ENCODE measurements around the gene MUC6.

The MUC6 gene

GRCh38 chr11:1041471-1041870 lies 5.0 kb upstream of the MUC6 start:
- H3K9ac ChIP-seq (ENCODE audit: low read length): no peak overlapping the region
- H3K36me3 ChIP-seq (replicated peaks; ENCODE audit: insufficient read depth, low read length): no peaks in the 10 kb centered on the region
- no peak overlapping the region for H3K4me3 ChIP-seq (ENCODE audit: low read length)
- no peak overlapping the region for H3K27ac ChIP-seq (ENCODE audit: low read length)
- H3K4me1 ChIP-seq (ENCODE audit: low read length): no peaks in the 10 kb centered on the region
- no peaks in the 10 kb centered on the region for H3F3A ChIP-seq (ENCODE audit: insufficient read depth, low read length)
- H3K27me3 ChIP-seq (replicated peaks; ENCODE audit: insufficient read depth, low read length): peaks cover 92% of the 10 kb centered on the region
- H3K9me2 ChIP-seq (replicated peaks; ENCODE audit: insufficient read depth, low read length): no peaks in the 10 kb centered on the region
- no peak overlapping the region for H2AFZ ChIP-seq (ENCODE audit: low read length)
- no peaks in the 10 kb centered on the region for H3K79me2 ChIP-seq (ENCODE audit: low read length)
- DNase-seq: no peak
- no peak overlapping the region for H3K4me2 ChIP-seq (ENCODE audit: low read depth, low read length)
- TF ChIP-seq CTCF (IDR thresholded peaks at IDR 0.05; ENCODE audit: low read length): no peak
- TF ChIP-seq EZH2phosphoT487 (IDR thresholded peaks at IDR 0.05; ENCODE audit: low read length): no peak
- no peak for TF ChIP-seq EZH2 (optimal IDR thresholded peaks at IDR 0.05; ENCODE audit: low read depth, low read length)
- H3K9me3 ChIP-seq (replicated peaks; ENCODE audit: insufficient read depth, low read length): no peaks in the 10 kb centered on the region
- H4K20me1 ChIP-seq (ENCODE audit: insufficient read depth, low read length): no peaks in the 10 kb centered on the region

- Histone ChIP-seq H3K4me2 (ENCODE audit: low read depth, low read length) (no peak overlapping the region), H3K9me3 (replicated peaks; ENCODE audit: insufficient read depth, low read length) (no peaks in the 10 kb centered on the region), H3K4me3 (ENCODE audit: low read length) (no peak overlapping the region), H2AFZ (ENCODE audit: low read length) (no peak overlapping the region), H3K36me3 (replicated peaks; ENCODE audit: insufficient read depth, low read length) (no peaks in the 10 kb centered on the region), H3F3A (ENCODE audit: insufficient read depth, low read length) (no peaks in the 10 kb centered on the region), H3K27ac (ENCODE audit: low read length) (no peak overlapping the region), H3K9ac (ENCODE audit: low read length) (no peak overlapping the region), H3K9me2 (replicated peaks; ENCODE audit: insufficient read depth, low read length) (no peaks in the 10 kb centered on the region), H4K20me1 (ENCODE audit: insufficient read depth, low read length) (no peaks in the 10 kb centered on the region), H3K79me2 (ENCODE audit: low read length) (no peaks in the 10 kb centered on the region), H3K27me3 (replicated peaks; ENCODE audit: insufficient read depth, low read length) (peaks cover 92% of the 10 kb centered on the region), H3K4me1 (ENCODE audit: low read length) (no peaks in the 10 kb centered on the region)
- DNase-seq: no peak
- no peak for TF ChIP-seq EZH2 (optimal IDR thresholded peaks at IDR 0.05; ENCODE audit: low read depth, low read length)
- TF ChIP-seq EZH2phosphoT487 (IDR thresholded peaks at IDR 0.05; ENCODE audit: low read length): no peak
- TF ChIP-seq CTCF (IDR thresholded peaks at IDR 0.05; ENCODE audit: low read length): no peak
These were observed 4.6 kb upstream of the MUC6 start for GRCh38 chr11:1041149-1041467.

- no peaks in the 10 kb centered on the region for H3F3A ChIP-seq (ENCODE audit: insufficient read depth, low read length)
- peaks cover 92% of the 10 kb centered on the region for H3K27me3 ChIP-seq (replicated peaks; ENCODE audit: insufficient read depth, low read length)
- no peak for DNase-seq
- H4K20me1 ChIP-seq (ENCODE audit: insufficient read depth, low read length): no peaks in the 10 kb centered on the region
- TF ChIP-seq EZH2phosphoT487 (IDR thresholded peaks at IDR 0.05; ENCODE audit: low read length): no peak
- TF ChIP-seq CTCF (IDR thresholded peaks at IDR 0.05; ENCODE audit: low read length): no peak
- no peak for TF ChIP-seq EZH2 (optimal IDR thresholded peaks at IDR 0.05; ENCODE audit: low read depth, low read length)
- no peaks in the 10 kb centered on the region for H3K36me3 ChIP-seq (replicated peaks; ENCODE audit: insufficient read depth, low read length)
- H3K4me2 ChIP-seq (ENCODE audit: low read depth, low read length): no peak overlapping the region
- no peak overlapping the region for H3K4me3 ChIP-seq (ENCODE audit: low read length)
- no peaks in the 10 kb centered on the region for H3K79me2 ChIP-seq (ENCODE audit: low read length)
- no peaks in the 10 kb centered on the region for H3K9me3 ChIP-seq (replicated peaks; ENCODE audit: insufficient read depth, low read length)
- H3K9ac ChIP-seq (ENCODE audit: low read length): no peak overlapping the region
- H3K27ac ChIP-seq (ENCODE audit: low read length): no peak overlapping the region
- H3K4me1 ChIP-seq (ENCODE audit: low read length): no peaks in the 10 kb centered on the region
- H2AFZ ChIP-seq (ENCODE audit: low read length): no peak overlapping the region
- no peaks in the 10 kb centered on the region for H3K9me2 ChIP-seq (replicated peaks; ENCODE audit: insufficient read depth, low read length)
These were observed 4.1 kb upstream of the MUC6 start for GRCh38 chr11:1040428-1041148.
